Mucosa of rectum (tissue), 2 donors: Measurements from ENCODE around the gene SNED1.

Source experiments
- H3K27ac ChIP-seq, 2 donors: one replicate each; pipeline ENCODE4 v1.7.0; 2013; ENCODE audit warnings: inconsistent platforms in 2 of 2, low read depth in 2 of 2, low read length in 2 of 2
- H3K27me3 ChIP-seq, 2 donors: one replicate each; pipeline ENCODE4 v1.7.0; 2013; ENCODE audit warnings: low read length in 2 of 2; ENCODE audit not compliant: control insufficient read depth in 2 of 2, insufficient read depth in 2 of 2
- H3K36me3 ChIP-seq, 2 donors: one replicate each; pipeline ENCODE4 v1.7.0; 2013; ENCODE audit warnings: low read length in 2 of 2; ENCODE audit not compliant: control insufficient read depth in 2 of 2, insufficient read depth in 2 of 2
- H3K4me1 ChIP-seq, 2 donors: one replicate each; pipeline ENCODE4 v1.7.0; 2013; ENCODE audit warnings: low read length in 2 of 2, mild to moderate bottlenecking in 1 of 2; ENCODE audit not compliant: control insufficient read depth in 2 of 2, insufficient read depth in 2 of 2
- H3K4me3 ChIP-seq, 2 donors: one replicate each; pipeline ENCODE4 v1.7.0; 2013; ENCODE audit warnings: low read length in 2 of 2
- H3K9ac ChIP-seq, 2 donors: one replicate each; pipeline ENCODE4 v1.7.0; 2013; ENCODE audit warnings: low read length in 2 of 2, low read depth in 1 of 2, mild to moderate bottlenecking in 1 of 2
- H3K9me3 ChIP-seq, 2 donors: one replicate each; pipeline ENCODE4 v1.7.0; 2013; ENCODE audit warnings: low read length in 2 of 2; ENCODE audit not compliant: control insufficient read depth in 2 of 2
- donor health status: healthy.
- donor health status: Normal muscosa, but diverticular disease.

SNED1 gene

DNA sequence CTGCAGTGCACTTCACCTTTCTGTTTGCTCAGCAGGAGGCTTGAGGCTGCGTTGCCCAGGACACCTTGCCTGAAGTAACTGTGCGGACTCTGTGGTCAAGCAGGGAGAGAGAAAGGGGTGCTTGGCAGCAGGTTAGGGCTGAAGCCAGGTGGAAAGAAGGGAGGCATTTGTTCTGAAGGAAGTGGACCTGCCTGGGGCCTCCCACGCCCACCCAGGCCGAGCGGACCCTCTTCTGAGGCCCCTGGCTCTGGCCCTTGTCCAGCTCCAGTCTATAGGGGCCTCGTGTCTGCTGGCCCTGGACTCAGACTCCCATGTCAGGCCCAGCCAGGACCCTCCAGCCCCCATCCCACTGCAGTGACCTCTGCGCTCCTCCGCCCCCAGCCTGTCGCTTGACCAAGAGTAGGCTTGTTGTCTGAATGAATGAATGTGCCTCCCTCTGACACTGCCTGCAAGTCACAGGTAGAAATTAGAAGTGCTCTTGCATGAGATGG is 2.5 kb downstream of the SNED1 start:
- Histone ChIP-seq H3K4me3 (no peak overlapping the region), H3K27me3 (peaks cover 0 to 2% of the 10 kb centered on the region in 2 donors), H3K9ac (no peak overlapping the region)

DNA sequence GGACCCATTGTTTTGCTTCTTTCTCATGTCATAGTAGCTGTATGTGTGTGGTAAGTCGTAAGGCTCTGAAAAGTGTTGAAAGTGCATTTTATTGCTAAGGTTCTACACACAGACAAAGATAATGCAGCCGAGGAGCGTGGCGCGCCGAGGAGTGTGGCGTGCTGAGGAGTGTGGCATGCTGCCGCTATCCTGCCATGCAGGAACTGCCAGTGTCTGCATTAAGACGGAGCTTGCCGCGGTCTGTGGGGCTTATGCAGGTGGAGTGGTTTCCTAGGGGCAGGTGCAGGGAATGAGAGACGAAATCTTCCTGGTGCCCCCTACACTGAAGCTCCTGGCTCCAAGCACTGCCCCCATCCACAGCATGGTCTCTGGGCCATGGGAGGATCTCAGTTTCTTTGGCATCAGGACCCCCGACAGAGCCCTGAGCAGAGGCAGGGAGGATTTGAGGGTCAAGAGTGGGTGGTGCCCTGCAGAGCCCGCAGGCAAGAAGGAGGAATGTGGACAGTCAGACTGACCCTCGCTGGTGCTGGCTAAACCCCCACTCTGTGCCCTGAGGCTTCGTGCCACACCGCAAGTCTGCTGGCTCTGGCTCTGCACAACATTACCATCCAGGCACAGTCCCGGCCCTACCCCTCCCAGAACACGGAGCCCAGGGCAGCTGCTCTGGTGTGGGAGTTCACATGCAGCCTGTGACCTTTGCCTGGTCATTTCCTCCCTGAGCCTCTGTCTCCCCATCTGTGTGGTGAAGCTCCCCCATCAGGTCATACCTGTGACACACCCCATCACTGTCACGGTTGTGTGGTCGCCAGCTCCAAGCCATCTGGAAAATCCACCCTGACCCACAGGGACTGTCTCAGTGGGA is 3.2 kb downstream of the SNED1 start:
- no peak overlapping the region for H3K4me3 ChIP-seq
- peaks cover 7 to 14% of the 10 kb centered on the region in 2 donors for H3K4me1 ChIP-seq
- H3K9me3 ChIP-seq = peaks cover 6 to 10% of the 10 kb centered on the region in 2 donors
- H3K27me3 ChIP-seq = peaks cover 0 to 2% of the 10 kb centered on the region in 2 donors
- no peak overlapping the region for H3K9ac ChIP-seq
- no peaks in the 10 kb centered on the region for H3K36me3 ChIP-seq
- no peak overlapping the region for H3K27ac ChIP-seq

More for the DNA sequence above, 2.5 kb downstream of the SNED1 start:
- H3K4me1 ChIP-seq = peaks cover 7 to 15% of the 10 kb centered on the region in 2 donors
- H3K27ac ChIP-seq = no peak overlapping the region
- peaks cover 6 to 10% of the 10 kb centered on the region in 2 donors for H3K9me3 ChIP-seq
- no peaks in the 10 kb centered on the region for H3K36me3 ChIP-seq

DNA sequence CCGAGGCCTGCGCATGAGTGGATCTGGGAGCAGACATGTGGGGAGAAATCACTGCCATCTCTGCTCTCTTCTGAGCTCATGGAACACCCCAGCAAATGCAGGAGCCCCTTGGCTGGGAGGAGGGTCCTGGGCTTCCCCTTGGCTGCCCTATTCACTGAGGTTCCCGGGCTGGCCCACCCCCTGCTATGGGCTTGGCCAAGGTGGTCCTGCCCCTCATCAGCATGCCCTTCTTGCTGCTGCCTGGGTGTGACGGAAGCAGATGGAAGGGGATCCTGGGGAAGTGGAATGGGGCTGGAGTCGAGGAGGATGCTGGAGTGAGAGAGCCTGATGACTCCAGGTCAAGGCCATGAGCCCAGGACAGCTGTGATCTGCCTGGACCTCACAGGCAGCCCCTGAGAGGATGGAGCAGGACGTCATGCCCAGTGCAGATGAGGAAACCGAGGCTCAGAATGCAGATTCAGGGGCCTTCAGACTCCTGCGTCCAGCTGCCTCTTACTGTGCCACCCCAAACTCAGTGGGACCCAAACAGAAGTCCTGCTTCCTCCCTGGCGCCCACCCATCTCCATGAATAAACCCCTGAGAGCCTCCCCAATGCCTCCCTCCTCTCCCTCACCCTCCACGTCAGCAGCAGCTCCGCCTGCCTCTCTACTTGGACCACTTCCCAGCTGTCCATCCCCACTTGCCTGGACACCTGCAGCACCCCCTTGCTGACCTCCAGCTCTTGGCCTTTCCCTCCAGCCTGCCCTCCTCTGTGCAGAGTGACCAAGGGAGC is 4.0 kb downstream of the SNED1 start:
- Histone ChIP-seq H3K4me1 (peaks cover 7% of the 10 kb centered on the region in 2 donors), H3K36me3 (no peaks in the 10 kb centered on the region), H3K27me3 (peaks cover 0 to 2% of the 10 kb centered on the region in 2 donors), H3K4me3 (no peak overlapping the region), H3K9me3 (peaks cover 6 to 10% of the 10 kb centered on the region in 2 donors), H3K9ac (no peak overlapping the region), H3K27ac (no peak overlapping the region)

DNA sequence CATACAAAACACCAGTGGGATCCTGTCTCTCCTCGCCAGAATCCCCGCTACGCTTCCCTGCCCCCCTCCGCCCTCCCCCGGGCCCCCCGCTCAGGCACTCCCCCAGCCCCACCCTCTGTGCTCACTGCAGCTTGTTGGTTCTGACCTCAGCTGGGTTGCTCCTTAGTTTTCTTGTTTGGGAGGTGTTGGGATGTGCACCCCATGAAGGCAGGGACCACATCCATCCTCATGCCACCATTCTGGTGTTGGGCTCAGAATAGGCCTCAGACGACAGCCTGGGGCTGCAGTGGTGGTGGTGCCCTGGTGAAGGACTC is 4.6 kb downstream of the SNED1 start:
- H3K9ac ChIP-seq = no peak overlapping the region
- no peaks in the 10 kb centered on the region for H3K36me3 ChIP-seq
- H3K27ac ChIP-seq = no peak overlapping the region
- peaks cover 6 to 10% of the 10 kb centered on the region in 2 donors for H3K9me3 ChIP-seq
- H3K27me3 ChIP-seq = peaks cover 0 to 2% of the 10 kb centered on the region in 2 donors
- H3K4me3 ChIP-seq = no peak overlapping the region
- H3K4me1 ChIP-seq = peaks cover 1 to 3% of the 10 kb centered on the region in 2 donors

DNA sequence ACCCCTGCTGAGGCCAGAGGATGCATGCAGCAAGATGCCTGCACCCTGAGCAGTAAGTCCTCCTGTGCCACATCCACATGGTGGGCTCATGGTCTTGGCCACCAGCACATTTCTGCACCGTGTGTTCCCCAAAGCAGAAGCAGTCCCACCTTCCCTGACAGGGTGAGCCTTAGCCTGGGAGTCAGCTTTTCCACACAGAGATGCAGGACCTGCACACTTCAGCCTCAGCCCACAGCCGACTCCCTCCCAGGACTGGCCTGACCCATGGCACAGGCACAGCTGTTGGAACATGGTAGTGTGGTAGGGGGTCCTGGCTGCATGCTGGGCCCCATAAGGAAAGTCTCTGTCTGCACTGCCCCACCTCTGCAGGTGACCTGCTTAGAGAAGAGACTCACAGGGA is 5.0 kb downstream of the SNED1 start:
- Histone ChIP-seq H3K4me3 (no peak overlapping the region), H3K4me1 (peaks cover 0 to 2% of the 10 kb centered on the region in 2 donors), H3K9ac (no peak overlapping the region)

DNA sequence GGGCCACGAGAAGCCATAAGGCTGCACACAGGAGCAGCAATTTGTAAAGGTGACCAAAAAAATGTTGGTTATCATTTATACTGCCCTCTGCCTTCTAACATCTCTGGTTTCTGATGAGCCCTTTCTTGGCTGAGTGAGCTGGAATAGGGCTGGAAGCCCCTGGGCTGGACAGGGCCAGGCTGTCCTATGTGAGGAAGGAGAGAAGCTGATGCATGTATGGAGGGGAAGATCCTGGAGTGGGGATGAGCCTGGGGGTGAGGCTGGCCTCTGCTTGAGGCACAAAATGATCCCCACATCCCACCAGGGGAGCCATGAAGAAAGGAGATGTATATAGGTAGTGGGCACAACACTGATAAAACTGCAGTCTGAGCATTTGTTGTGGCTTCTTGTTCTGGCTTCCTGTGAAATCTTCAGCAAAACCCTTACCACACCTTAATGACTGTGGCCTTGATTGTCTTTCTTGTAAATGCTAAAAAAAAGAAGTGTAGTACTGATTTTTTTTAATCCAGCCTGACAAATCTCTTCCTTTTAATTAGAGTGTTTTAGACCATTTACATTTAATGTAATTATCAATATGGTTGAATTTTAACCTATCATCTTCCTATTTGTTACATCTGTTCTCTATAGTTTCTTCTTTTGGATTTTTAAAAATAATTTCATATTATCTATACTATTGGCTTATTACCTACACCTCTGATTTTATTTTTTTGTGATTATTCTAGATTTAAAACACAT is 5.6 kb downstream of the SNED1 start:
- H3K36me3 ChIP-seq = no peaks in the 10 kb centered on the region
- peaks cover 6 to 10% of the 10 kb centered on the region in 2 donors for H3K9me3 ChIP-seq
- H3K9ac ChIP-seq = no peak overlapping the region
- no peak overlapping the region for H3K4me3 ChIP-seq
- no peak overlapping the region for H3K27ac ChIP-seq
- H3K27me3 ChIP-seq = peaks cover 0 to 2% of the 10 kb centered on the region in 2 donors
- H3K4me1 ChIP-seq = peaks cover 0 to 2% of the 10 kb centered on the region in 2 donors

More for the DNA sequence above, 5.0 kb downstream of the SNED1 start:
- Histone ChIP-seq H3K27me3 (peaks cover 0 to 2% of the 10 kb centered on the region in 2 donors), H3K27ac (no peak overlapping the region), H3K9me3 (peaks cover 6 to 10% of the 10 kb centered on the region in 2 donors), H3K36me3 (no peaks in the 10 kb centered on the region)

DNA sequence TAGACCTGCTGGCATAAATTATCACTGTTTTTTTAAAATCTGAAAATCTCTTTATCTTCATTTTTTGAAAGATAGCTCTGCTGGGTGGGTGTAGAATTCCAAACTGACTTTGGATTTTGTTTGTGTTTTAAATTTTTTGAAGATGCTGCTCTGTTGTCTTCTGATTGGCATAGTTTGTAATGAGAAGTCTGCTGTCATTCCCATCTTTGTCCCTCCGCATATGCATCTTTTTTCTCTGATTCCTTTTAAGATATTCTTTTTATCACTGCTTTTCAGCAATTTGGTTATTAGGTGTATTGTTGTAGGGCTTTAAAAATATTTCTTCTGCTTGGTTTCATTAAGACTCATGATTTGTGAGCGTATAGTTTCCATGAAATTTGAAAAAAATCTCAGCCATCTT is 7.2 kb downstream of the SNED1 start:
- H3K27ac ChIP-seq = no peak overlapping the region
- H3K36me3 ChIP-seq = no peaks in the 10 kb centered on the region
- no peak overlapping the region for H3K4me3 ChIP-seq
- H3K9me3 ChIP-seq = peaks cover 6 to 10% of the 10 kb centered on the region in 2 donors
- peaks cover 4 to 13% of the 10 kb centered on the region in 2 donors for H3K4me1 ChIP-seq
- H3K9ac ChIP-seq = no peak overlapping the region
- peaks cover 0 to 2% of the 10 kb centered on the region in 2 donors for H3K27me3 ChIP-seq

DNA sequence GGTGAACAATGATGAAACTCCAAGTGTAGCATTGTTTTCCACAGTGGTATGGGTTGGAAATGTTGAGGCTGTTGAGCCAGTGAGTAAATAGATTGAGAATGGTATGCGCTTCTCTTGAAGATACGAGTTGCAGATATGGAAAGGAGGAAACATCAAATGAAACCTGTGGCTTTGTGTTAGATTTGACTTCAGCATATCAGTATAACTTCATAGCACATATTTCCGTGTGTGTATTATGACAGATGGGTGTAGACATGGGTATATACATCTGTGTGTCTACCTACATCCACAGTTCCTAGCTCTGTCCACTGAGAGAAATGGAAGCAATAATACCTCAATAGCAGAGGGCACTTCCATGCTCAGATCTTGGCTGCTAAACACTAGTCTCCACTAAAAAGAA is 8.0 kb downstream of the SNED1 start:
- H3K4me3 ChIP-seq = no peak overlapping the region
- H3K27me3 ChIP-seq = peaks cover 0 to 2% of the 10 kb centered on the region in 2 donors
- H3K36me3 ChIP-seq = no peaks in the 10 kb centered on the region
- H3K9ac ChIP-seq = no peak overlapping the region
- H3K4me1 ChIP-seq = peaks cover 6 to 16% of the 10 kb centered on the region in 2 donors
- peaks cover 6 to 10% of the 10 kb centered on the region in 2 donors for H3K9me3 ChIP-seq
- H3K27ac ChIP-seq = no peak overlapping the region

DNA sequence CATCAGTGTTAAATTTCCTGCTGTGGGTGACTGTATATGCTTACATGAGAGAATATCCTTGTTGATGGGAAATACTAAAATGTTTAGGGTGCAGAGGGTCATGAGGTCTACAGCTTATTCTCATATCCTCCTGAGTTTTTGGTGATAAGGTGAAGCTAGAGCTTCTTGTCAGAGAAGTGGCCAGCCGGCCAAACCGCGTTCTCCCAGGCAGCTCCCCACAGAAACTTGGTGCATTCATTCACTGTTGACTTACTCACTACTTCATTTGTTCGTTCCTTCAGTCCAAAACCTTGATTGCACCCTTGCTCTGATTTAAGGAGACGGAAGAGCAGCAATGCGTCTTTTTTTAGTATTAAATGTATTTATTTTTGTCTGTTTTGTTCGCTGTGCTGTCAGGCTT is 8.7 kb downstream of the SNED1 start:
- H3K27me3 ChIP-seq = no peaks in the 10 kb centered on the region
- H3K9ac ChIP-seq = no peak overlapping the region
- no peak overlapping the region for H3K27ac ChIP-seq
- no peaks in the 10 kb centered on the region for H3K36me3 ChIP-seq
- peaks cover 6 to 16% of the 10 kb centered on the region in 2 donors for H3K4me1 ChIP-seq
- H3K9me3 ChIP-seq = peaks cover 6 to 10% of the 10 kb centered on the region in 2 donors
- H3K4me3 ChIP-seq = no peak overlapping the region
